Retinal pigment epithelial cell (primary cell): ENCODE measurements around the gene UROC1.

Experiments used
- DNase-seq: peaks from one replicate; pipeline ENCODE4 v3.0.0-alpha.2; 2010; ENCODE audit warnings: low read depth
- H3K4me3 ChIP-seq: 2 replicates; pipeline ENCODE4 v1.5.1; 2011; ENCODE audit warnings: mild to moderate bottlenecking, low read length, control low read depth, moderate library complexity
- TF ChIP-seq, protein P1 (sequence below): conservative IDR thresholded peaks from 2 replicates; pipeline ENCODE4 v1.5.1; 2011; ENCODE audit warnings: low read depth, low read length, control low read depth, inconsistent platforms

Gene UROC1

DNA sequence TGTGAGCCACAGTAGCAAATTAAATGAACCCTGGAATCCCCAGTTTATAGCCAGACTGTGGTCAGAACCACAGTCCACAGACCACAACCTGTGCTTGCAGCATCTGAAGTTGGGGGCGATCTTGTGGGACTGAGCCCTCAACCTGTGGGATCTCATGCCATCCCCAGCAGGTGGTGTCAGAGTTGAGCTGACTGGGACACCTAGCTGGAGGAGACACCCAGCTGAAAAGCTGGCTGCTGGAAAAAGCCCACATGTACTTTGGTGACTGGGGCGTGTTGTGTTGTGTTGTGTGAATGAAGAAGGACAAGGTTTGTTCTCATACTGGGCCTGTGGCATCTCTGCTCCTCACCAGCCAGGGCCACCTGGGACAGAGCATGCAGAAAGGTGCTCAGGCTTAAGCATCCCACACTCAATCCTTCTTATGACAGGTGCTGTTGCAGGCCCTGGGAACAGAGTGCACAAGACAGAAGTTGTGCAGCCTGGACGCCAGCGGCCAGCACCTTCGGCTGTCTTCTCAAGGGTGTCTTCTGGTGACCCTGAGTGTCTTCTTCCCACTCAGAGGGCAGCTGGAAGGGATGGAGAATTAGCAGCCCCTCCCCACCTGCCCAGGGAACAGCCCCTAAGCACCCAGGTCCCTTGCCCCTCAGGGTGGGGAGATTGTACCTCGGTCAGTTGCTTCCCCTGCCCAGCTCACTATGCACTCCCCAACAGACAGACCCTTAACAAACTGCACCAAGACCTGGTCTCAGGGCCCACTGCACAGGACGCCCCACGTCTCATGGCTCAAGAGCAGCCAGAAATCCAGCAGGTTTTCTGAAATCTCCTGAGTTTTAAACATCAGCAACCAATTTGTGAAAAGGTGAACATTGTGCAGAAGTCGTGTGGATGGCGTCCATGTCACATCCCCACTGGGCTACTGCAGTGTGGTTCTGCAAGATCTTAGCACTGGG lies 2.2 kb upstream of the UROC1 start:
- DNase-seq, result no peak
- no peak overlapping the region for H3K4me3 ChIP-seq
- TF ChIP-seq, protein P1, sequence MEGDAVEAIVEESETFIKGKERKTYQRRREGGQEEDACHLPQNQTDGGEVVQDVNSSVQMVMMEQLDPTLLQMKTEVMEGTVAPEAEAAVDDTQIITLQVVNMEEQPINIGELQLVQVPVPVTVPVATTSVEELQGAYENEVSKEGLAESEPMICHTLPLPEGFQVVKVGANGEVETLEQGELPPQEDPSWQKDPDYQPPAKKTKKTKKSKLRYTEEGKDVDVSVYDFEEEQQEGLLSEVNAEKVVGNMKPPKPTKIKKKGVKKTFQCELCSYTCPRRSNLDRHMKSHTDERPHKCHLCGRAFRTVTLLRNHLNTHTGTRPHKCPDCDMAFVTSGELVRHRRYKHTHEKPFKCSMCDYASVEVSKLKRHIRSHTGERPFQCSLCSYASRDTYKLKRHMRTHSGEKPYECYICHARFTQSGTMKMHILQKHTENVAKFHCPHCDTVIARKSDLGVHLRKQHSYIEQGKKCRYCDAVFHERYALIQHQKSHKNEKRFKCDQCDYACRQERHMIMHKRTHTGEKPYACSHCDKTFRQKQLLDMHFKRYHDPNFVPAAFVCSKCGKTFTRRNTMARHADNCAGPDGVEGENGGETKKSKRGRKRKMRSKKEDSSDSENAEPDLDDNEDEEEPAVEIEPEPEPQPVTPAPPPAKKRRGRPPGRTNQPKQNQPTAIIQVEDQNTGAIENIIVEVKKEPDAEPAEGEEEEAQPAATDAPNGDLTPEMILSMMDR, result no peak

DNA sequence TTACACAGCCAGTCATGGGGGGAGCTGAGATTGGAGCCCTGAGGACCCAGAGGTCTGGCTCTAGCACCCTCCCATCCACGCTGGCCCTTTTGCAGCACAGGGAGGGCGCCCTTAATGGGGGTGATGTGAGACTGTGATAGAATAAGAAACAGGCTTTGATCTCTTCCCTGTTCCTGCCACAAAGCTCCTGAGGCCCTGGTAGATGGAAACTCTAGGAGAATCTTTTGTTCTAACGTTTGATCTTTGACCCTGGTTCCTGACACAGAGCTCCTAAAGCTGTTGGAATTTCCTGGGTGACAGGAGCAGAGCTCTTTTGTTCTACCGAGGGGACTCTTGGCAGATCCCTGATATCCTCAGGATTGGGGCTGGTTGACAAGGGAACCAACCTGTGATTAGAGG lies 1.2 kb upstream of the UROC1 start:
- H3K4me3 ChIP-seq, result no peak overlapping the region
- DNase-seq, result no peak
- TF ChIP-seq, protein P1, result no peak

DNA sequence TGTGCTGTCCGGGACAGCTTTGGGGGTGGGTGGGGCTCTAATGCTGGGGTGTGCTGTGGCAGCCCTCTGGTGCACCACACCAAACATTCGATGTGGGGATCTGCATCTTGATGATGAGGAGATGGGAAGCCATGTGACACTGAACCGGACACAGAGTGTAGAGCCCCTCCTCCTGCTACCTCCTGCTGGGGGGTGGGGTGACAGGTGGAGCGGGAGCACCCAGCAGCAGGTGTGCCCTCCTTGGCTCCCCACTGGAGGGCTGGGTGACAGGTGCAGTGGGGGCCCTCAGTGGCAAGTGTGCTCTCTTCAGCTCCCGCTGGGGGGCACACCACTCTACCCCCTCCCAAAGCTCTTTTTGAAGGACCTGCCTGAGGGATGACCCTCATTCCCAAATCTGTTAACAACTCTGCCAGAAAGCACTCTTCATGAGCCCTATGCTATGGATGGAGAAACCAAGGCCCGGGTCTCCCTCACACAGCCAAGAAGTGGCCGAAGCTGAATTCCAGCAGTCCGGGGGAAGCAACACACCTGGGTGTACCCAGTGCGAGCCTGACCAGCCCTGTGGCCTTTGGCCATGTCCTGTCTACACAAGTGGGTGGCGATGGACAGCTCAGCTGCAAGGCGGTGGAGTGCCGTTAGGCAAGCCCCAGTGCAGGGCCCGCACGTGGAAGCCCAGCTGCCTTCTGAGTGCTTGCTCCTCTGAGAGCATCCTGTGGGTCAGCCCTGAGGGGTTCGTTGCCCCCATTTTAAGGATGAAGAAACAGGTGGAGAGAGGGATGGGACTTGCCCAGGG lies 609 bp upstream of the UROC1 start:
- DNase-seq, result no peak
- H3K4me3 ChIP-seq, result no peak overlapping the region
- TF ChIP-seq, protein P1, result no peak

DNA sequence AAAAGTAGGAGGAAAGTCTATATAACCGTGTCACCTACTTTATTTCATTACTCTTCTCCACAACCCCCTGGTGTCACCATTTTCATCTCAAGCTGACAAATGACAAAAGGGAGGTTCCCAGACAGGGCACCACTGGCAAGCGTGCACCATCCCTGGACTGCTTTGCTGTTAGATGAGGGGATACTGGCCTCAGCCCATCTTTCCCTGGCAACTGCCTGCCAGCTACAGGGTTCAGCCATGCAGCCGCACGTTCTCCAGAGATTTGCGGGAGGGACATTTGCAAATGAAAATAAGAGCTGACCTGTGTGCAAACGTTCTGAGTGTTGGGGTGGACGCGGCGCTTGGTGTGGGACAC lies 660 bp downstream of the UROC1 start:
- no peak overlapping the region for H3K4me3 ChIP-seq
- TF ChIP-seq, protein P1, result no peak
- no peak for DNase-seq

DNA sequence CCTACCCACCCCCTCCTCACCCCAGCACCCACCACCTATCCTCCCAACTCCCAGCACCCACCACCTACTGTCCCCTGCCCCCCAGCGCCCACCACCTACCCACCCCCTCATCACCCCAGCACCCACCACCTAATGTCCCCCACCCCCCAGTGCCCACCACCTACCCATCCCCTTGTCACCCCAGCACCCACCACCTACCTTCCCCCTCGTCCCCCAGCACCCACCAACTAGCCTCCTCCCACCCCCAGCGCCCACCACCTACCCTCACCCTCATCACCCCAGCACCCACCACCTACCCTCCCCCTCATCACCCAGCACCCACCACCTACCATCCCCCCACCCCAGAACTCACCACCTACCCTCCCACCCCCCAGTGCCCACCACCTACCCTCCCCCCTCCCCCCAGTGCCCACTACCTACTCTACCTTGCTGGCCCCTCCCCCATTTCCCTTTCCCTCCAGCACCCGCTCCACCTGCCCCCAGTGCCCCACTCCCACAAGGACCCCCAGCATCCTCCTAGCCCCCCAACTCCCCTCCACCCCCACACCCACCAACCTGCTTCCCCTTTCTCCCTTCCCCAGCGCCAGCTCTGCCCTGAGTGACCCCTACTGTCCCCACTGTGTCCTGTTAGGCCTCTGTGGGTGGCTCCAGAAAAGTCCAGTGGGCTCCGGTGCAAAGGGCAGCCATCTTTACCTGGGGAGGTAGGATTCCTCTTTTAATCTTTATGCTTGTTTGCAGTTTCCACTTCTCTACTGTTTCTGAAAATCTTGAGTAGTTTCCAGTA lies 1.2 kb downstream of the UROC1 start:
- H3K4me3 ChIP-seq, result no peak overlapping the region
- no peak for DNase-seq
- TF ChIP-seq, protein P1, result no peak

DNA sequence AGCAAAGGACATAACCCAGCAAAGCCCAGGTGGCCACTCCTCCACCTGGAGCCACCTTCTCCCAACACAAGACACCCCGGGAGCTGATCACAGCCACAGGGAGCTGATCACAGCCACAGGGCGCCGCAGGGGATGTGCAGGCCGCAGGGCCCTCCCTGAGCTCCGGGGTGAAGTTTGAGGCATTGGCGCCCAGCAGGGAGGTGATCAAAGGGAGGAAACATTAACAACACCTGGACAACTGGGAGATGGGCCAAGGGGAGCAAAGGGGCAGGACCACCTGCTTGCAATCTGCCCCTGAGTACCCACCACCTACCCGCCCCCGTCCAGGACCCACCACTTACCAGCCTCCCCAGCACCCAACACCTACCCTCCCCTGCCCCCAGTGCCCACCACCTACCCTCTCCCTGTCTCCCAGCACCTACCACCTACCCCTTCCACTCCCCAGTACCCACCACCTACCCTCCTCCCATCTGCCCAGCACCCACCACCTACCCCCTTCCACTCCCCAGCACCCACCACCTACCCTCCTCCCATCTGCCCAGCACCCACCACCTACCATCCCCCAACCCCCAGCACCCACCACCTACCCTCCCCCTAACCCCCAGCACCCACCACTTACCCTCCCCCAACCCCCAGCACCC lies 2.4 kb downstream of the UROC1 start:
- TF ChIP-seq, protein P1, result no peak
- no peak for DNase-seq
- H3K4me3 ChIP-seq, result no peak overlapping the region
